Liver (tissue), 3 donors: ENCODE results near the gene RRP1.

Experiments
- EGR1 ChIP-seq, 2 donors: IDR thresholded peaks; 2 replicates each; pipeline ENCODE4 v1.6.1; 2016 to 2018; ENCODE audit warnings: antibody characterized with exemption in 2 of 2, low read depth in 2 of 2
- FOXA1 ChIP-seq: IDR thresholded peaks from 2 replicates; pipeline ENCODE4 v1.6.1; 2016; ENCODE audit warnings: antibody characterized with exemption
- FOXA2 ChIP-seq: IDR thresholded peaks from 2 replicates; pipeline ENCODE4 v1.6.1; 2016; ENCODE audit warnings: antibody characterized with exemption
- GABPA ChIP-seq, 2 donors: IDR thresholded peaks in 1 of 2; conservative IDR thresholded peaks in 1 of 2; 2 replicates each; pipeline ENCODE4 v1.6.1; 2016; ENCODE audit warnings: antibody characterized with exemption in 2 of 2, mild to moderate bottlenecking in 1 of 2, moderate library complexity in 1 of 2
- JUND ChIP-seq, 2 donors: IDR thresholded peaks; 2 replicates each; pipeline ENCODE4 v1.6.1; 2016; ENCODE audit warnings: antibody characterized with exemption in 2 of 2
- NR2F2 ChIP-seq: IDR thresholded peaks from 2 replicates; pipeline ENCODE4 v1.6.1; 2016; ENCODE audit warnings: antibody characterized with exemption
- RAD21 ChIP-seq, 2 donors: IDR thresholded peaks; 2 replicates each; pipeline ENCODE4 v1.6.1; 2016; ENCODE audit warnings: antibody characterized with exemption in 2 of 2, mild to moderate bottlenecking in 2 of 2
- SP1 ChIP-seq: IDR thresholded peaks from 2 replicates; pipeline ENCODE4 v1.6.1; 2018; ENCODE audit warnings: antibody characterized with exemption, mild to moderate bottlenecking
- TAF1 ChIP-seq: conservative IDR thresholded peaks from 2 replicates; pipeline ENCODE4 v1.6.1; 2016; ENCODE audit warnings: antibody characterized with exemption, mild to moderate bottlenecking
- YY1 ChIP-seq: IDR thresholded peaks from 2 replicates; pipeline ENCODE4 v1.6.1; 2016; ENCODE audit warnings: antibody characterized with exemption, mild to moderate bottlenecking
- ZBTB33 ChIP-seq: IDR thresholded peaks from 2 replicates; pipeline ENCODE4 v1.6.1; 2016; ENCODE audit warnings: antibody characterized with exemption
- TF ChIP-seq, protein P1 (sequence below): fragments of 150-350 bp; IDR thresholded peaks from 2 replicates; pipeline ENCODE4 v1.5.1; 2017; ENCODE audit warnings: improper control_type of control experiment, low read depth, low read length; ENCODE audit not compliant: missing input control
- TF ChIP-seq, protein P2 (sequence below): IDR thresholded peaks from 2 replicates; pipeline ENCODE4 v1.6.1; 2016; ENCODE audit warnings: antibody characterized with exemption, mild to moderate bottlenecking
- donor health status: healthy.
- donor health status: healthy.

DNA sequence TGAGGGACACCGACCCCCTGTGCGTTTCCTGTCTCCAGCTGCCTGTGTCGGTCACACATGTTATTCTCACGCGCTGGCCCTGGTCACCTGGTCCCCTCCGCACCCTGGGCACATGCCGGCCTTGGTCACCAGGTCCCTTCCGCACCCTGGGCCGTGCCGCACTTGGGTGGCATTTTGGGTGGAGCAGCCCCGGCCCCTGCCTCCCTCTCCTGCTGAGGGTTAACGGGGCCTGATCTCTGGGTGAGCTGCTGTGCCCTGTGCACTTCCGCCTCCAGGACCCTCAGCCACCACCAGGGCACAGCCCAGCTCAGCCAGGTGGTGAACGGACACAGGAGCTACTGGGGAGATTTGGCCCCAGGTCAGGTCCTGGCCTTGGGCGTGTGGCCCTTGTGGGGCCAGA lies 26.6 kb downstream of the RRP1 start:
- TF ChIP-seq EGR1 (IDR thresholded peaks at IDR 0.05; ENCODE audit: low read depth in 2 of 2) (no peak), TAF1 (no peak), ZBTB33 (no peak), NR2F2 (no peak), YY1 (no peak), FOXA1 (no peak), JUND (IDR thresholded peaks at IDR 0.05) (no peak), RAD21 (IDR thresholded peaks at IDR 0.05) (no peak), FOXA2 (no peak), SP1 (no peak), GABPA (IDR thresholded peaks at IDR 0.05 in 1 of 2, conservative IDR thresholded peaks at IDR 0.05 in 1 of 2) (no peak)
- TF ChIP-seq, protein P1, sequence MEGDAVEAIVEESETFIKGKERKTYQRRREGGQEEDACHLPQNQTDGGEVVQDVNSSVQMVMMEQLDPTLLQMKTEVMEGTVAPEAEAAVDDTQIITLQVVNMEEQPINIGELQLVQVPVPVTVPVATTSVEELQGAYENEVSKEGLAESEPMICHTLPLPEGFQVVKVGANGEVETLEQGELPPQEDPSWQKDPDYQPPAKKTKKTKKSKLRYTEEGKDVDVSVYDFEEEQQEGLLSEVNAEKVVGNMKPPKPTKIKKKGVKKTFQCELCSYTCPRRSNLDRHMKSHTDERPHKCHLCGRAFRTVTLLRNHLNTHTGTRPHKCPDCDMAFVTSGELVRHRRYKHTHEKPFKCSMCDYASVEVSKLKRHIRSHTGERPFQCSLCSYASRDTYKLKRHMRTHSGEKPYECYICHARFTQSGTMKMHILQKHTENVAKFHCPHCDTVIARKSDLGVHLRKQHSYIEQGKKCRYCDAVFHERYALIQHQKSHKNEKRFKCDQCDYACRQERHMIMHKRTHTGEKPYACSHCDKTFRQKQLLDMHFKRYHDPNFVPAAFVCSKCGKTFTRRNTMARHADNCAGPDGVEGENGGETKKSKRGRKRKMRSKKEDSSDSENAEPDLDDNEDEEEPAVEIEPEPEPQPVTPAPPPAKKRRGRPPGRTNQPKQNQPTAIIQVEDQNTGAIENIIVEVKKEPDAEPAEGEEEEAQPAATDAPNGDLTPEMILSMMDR = no peak
- TF ChIP-seq, protein P2, sequence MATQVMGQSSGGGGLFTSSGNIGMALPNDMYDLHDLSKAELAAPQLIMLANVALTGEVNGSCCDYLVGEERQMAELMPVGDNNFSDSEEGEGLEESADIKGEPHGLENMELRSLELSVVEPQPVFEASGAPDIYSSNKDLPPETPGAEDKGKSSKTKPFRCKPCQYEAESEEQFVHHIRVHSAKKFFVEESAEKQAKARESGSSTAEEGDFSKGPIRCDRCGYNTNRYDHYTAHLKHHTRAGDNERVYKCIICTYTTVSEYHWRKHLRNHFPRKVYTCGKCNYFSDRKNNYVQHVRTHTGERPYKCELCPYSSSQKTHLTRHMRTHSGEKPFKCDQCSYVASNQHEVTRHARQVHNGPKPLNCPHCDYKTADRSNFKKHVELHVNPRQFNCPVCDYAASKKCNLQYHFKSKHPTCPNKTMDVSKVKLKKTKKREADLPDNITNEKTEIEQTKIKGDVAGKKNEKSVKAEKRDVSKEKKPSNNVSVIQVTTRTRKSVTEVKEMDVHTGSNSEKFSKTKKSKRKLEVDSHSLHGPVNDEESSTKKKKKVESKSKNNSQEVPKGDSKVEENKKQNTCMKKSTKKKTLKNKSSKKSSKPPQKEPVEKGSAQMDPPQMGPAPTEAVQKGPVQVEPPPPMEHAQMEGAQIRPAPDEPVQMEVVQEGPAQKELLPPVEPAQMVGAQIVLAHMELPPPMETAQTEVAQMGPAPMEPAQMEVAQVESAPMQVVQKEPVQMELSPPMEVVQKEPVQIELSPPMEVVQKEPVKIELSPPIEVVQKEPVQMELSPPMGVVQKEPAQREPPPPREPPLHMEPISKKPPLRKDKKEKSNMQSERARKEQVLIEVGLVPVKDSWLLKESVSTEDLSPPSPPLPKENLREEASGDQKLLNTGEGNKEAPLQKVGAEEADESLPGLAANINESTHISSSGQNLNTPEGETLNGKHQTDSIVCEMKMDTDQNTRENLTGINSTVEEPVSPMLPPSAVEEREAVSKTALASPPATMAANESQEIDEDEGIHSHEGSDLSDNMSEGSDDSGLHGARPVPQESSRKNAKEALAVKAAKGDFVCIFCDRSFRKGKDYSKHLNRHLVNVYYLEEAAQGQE = no peak
